ENCODE data around the gene ATP5F1E. TPM values are rescaled to one million over a fixed set of nuclear protein-coding genes. Genes with fewer than 3 reads are reported as not detected.

Gene ATP5F1E
- total RNA-seq, 1 donor from 2014 or later = 134 TPM

DNA sequence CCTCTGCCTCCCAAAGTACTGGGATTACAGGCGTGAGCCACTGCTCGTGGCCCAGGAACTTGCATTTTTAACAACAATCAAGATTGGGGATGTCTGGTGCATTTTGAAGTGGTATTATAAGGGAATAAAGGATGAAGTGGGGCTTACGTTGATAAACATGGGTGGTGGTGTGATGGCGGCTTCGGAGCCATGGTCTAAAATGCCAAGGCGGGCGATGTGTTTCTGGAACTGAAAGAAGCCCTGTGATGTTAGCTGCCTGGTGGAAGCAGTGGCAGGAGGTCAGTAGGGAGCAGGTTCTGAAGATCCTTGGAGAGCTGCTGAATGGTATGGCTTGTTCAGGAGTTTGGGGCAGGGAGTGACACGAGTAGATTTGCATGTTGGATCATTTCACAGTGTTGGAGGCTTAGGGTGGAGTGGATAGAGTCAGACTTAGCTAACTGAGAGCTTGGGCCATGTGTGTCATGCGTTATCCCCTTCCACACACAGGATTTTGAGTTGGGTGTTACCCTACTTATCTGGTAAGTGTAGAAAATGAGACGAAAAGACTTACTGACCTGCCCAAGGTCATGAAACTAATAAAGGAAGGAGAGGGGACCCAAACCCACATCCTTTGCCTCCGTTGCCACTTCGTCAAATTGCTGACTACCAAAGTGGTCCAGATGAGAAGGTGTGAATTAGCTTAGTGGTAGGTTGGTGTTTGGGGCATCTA lies 49.6 kb downstream of the ATP5F1E start:
- Histone ChIP-seq H3K27ac (replicated peaks) (peak overlapping the region; percentile 91), H3K27me3 (ENCODE audit: low read depth) (no peaks in the 10 kb centered on the region), H3K4me1 (peaks cover 60% of the 10 kb centered on the region), H3K9me3 (replicated peaks) (no peaks in the 10 kb centered on the region), H3K36me3 (peaks cover 16% of the 10 kb centered on the region), H3K4me3 (peak overlapping the region; percentile 74)
- TF ChIP-seq CTCF (IDR thresholded peaks at IDR 0.05; ENCODE audit: borderline replicate concordance) = no peak
- intact Hi-C loops (cut with micrococcal nuclease) = loop anchor here (10.0 kb wide), 1 partner anchor 78 kb away; no protein-coding TSS in a partner anchor
- DNase-seq = no peak

DNA sequence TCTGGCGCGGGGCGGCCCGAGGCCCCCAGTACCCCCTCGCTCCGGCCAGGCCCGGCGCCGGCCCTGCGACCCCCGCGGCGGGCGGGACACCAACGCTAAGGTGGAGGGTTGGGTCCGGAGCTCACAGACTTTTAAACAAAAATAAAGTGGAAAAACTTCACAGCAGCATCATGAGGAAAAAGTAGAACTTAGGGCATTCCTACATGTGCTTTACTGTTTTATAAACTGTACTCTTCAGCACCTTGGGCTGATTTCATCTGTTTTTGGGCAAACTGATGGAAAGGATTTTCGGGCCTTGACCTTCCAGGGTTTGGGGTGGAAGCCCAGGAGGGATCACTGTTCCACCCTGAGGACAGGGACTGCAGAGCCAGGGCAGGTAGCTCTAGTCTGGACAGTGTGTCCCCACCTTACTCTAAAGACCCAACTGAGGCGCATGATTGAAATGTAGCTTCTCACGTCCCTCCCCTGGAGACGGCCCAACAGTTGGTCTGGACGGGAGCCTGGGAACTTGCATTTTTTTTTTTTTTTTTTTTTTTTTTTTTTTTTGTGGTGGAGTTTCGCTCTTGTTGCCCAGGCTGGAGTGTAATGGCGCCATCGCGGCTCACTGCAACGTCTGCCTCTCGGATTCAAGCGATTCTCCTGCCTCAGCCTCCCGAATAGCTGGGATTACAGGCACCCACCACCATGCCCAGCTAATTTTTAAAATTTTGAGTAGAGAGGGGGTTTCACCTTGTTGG lies 50.3 kb downstream of the ATP5F1E start:
- peaks cover 60% of the 10 kb centered on the region for H3K4me1 ChIP-seq
- H3K27ac ChIP-seq (replicated peaks) = peak overlapping the region; percentile 91
- H3K4me3 ChIP-seq = peak overlapping the region; percentile 74
- H3K27me3 ChIP-seq (ENCODE audit: low read depth) = no peaks in the 10 kb centered on the region
- intact Hi-C loops (cut with micrococcal nuclease) = loop anchor here (10.0 kb wide), 1 partner anchor 77 kb away; no protein-coding TSS in a partner anchor
- TF ChIP-seq CTCF (IDR thresholded peaks at IDR 0.05; ENCODE audit: borderline replicate concordance) = no peak
- no peak for DNase-seq
- H3K36me3 ChIP-seq = peaks cover 8% of the 10 kb centered on the region
- peaks cover 2% of the 10 kb centered on the region for H3K9me3 ChIP-seq (replicated peaks)

DNA sequence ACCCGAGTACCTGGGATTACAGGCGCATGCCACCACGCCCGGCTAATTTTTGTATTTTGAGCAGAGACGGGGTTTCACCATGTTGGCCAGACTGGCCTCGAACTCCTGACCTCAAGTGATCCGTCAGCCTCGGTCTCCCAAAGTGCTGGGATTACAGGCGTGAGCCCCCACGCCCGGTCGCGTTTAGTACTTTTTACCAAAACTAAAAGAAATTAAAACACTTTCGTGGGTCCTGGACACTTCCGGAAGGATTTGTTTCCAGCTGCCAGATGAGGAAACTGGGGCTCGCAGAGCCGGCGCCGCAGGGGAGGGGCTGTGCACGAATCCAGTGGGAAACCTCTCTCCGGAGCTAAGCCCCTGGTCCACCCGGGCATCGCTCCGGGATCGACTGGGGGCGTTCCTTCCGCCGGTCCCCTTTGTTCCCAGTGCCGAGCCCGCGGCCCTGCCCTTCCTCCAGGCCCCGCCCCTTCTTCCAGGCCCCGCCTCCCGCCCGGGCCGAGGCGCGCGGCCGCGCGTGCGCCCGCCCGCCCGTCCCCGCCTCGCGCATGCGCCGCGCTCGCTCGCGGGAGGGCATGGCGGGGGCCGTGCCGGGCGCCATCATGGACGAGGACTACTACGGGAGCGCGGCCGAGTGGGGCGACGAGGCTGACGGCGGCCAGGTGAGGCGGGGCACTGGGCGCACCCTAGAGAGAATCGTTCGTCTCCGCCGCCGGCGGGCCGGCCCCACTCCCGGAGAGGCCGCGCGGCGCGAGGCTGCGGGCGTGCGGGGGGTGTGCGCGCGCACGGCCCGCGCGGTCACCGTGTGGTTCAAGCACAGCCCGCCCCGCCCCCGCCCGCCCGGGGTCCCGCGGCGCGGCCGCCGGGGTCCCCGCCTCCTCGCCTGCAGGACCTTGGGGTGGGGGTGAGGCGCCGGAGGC lies 51.2 kb downstream of the ATP5F1E start, which contains the start of gene NELFCD:
Gene NELFCD (plus strand): TSS at position 546 of the 917 bp plus-strand sequence. CDS start 54 bp downstream, at position 600.
- no peaks in the 10 kb centered on the region for H3K36me3 ChIP-seq
- intact Hi-C loops (cut with micrococcal nuclease) = loop anchor here (10.0 kb wide), 1 partner anchor 76 kb away; no protein-coding TSS in a partner anchor
- H3K27ac ChIP-seq (replicated peaks) = peak within 1 kb of the TSS; percentile 91
- H3K4me1 ChIP-seq = peaks cover 51% of the 10 kb centered on the region
- H3K27me3 ChIP-seq (ENCODE audit: low read depth) = no peaks in the 10 kb centered on the region
- peaks cover 10% of the 10 kb centered on the region for H3K9me3 ChIP-seq (replicated peaks)
- DNase-seq = peak; percentile 89
- H3K4me3 ChIP-seq = peak within 1 kb of the TSS; percentile 74
- no peak for TF ChIP-seq CTCF (IDR thresholded peaks at IDR 0.05; ENCODE audit: borderline replicate concordance)

DNA sequence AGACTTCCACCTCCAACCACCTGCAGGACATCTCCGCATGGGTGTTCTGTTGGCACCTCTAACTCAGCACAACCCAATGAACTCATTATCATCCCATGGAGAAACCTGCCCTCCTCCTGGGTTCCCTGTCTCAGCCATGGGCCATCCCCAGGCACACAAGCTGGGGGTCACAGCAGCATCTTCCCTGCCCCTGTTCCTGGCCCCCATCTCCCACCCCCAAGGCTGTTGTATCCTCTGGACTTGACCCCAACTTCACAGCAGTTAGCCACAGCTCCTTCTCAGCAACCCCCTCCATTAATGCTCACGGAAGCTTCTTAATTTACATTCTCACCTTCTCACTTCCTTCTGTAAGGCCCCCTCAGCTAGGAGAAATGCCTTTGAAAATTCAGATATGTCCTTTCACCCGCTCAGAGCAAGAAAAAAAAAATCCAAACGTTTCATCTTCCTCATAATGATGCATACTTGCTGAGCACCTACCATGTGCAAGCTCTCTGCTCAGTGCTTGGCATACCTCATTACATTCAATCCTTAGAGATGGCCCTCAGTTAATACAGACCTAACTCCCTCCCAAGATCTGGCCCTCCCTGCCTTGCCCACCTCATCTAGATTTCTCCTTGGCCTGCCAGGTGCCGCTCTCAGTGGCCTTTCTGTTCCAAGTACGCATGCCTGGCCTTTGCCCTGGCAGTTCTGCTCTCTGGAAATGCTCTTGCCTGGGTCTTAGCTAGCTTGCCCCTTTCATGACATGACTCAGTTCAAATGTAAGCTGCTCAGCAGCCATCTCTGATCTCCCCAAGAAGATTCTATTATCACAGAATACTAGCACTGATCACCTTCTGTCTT lies 53.6 kb downstream of the ATP5F1E start:
- Histone ChIP-seq H3K4me1 (peaks cover 27% of the 10 kb centered on the region), H3K9me3 (replicated peaks) (peaks cover 29% of the 10 kb centered on the region), H3K4me3 (no peak overlapping the region), H3K27ac (replicated peaks) (no peak overlapping the region), H3K27me3 (ENCODE audit: low read depth) (no peaks in the 10 kb centered on the region), H3K36me3 (no peaks in the 10 kb centered on the region)
- no peak for TF ChIP-seq CTCF (IDR thresholded peaks at IDR 0.05; ENCODE audit: borderline replicate concordance)
- DNase-seq = no peak
- intact Hi-C loops (cut with micrococcal nuclease) = loop anchor here (10.0 kb wide), 1 partner anchor 54 kb away; no protein-coding TSS in a partner anchor
